ENCODE data around the gene KIF5C.

KIF5C gene

GRCh38 chr2:148909114-148909513 lies 34.1 kb downstream of the KIF5C start:
- H3K9me3 Mint-ChIP-seq: peaks cover 4% of the 10 kb centered on the region
- no peak overlapping the region for H3K27ac Mint-ChIP-seq
- no peaks in the 10 kb centered on the region for H3K4me1 Mint-ChIP-seq
- TF ChIP-seq, protein P1, sequence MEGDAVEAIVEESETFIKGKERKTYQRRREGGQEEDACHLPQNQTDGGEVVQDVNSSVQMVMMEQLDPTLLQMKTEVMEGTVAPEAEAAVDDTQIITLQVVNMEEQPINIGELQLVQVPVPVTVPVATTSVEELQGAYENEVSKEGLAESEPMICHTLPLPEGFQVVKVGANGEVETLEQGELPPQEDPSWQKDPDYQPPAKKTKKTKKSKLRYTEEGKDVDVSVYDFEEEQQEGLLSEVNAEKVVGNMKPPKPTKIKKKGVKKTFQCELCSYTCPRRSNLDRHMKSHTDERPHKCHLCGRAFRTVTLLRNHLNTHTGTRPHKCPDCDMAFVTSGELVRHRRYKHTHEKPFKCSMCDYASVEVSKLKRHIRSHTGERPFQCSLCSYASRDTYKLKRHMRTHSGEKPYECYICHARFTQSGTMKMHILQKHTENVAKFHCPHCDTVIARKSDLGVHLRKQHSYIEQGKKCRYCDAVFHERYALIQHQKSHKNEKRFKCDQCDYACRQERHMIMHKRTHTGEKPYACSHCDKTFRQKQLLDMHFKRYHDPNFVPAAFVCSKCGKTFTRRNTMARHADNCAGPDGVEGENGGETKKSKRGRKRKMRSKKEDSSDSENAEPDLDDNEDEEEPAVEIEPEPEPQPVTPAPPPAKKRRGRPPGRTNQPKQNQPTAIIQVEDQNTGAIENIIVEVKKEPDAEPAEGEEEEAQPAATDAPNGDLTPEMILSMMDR (IDR thresholded peaks at IDR 0.05; ENCODE audit: unreplicated experiment in 3 of 3): no peak
- peaks cover 10% of the 10 kb centered on the region for H3K36me3 Mint-ChIP-seq (ENCODE audit: low read depth)
- H3K4me3 Mint-ChIP-seq: no peak overlapping the region
- H3K27me3 Mint-ChIP-seq (ENCODE audit: low read depth): peaks cover 4% of the 10 kb centered on the region

GRCh38 chr2:148913061-148913460 lies 38.0 kb downstream of the KIF5C start:
- H3K4me1 Mint-ChIP-seq: no peaks in the 10 kb centered on the region
- no peaks in the 10 kb centered on the region for H3K36me3 Mint-ChIP-seq (ENCODE audit: low read depth)
- TF ChIP-seq, protein P1 (IDR thresholded peaks at IDR 0.05; ENCODE audit: unreplicated experiment in 3 of 3): no peak
- peaks cover under 1% of the 10 kb centered on the region for H3K9me3 Mint-ChIP-seq
- peaks cover 4% of the 10 kb centered on the region for H3K27me3 Mint-ChIP-seq (ENCODE audit: low read depth)
- H3K4me3 Mint-ChIP-seq: no peak overlapping the region
- H3K27ac Mint-ChIP-seq: no peak overlapping the region

- no peaks in the 10 kb centered on the region for H3K4me1 Mint-ChIP-seq
- no peak overlapping the region for H3K4me3 Mint-ChIP-seq
- TF ChIP-seq, protein P1 (IDR thresholded peaks at IDR 0.05; ENCODE audit: unreplicated experiment in 3 of 3): no peak
- no peak overlapping the region for H3K27ac Mint-ChIP-seq
- peaks cover 7% of the 10 kb centered on the region for H3K27me3 Mint-ChIP-seq (ENCODE audit: low read depth)
- H3K9me3 Mint-ChIP-seq: peaks cover 5% of the 10 kb centered on the region
- peaks cover 3% of the 10 kb centered on the region for H3K36me3 Mint-ChIP-seq (ENCODE audit: low read depth)
These were observed 38.5 kb downstream of the KIF5C start for GRCh38 chr2:148913492-148913891.

GRCh38 chr2:148914463-148914862 lies 39.4 kb downstream of the KIF5C start:
- Mint-ChIP-seq H3K4me3 (no peak overlapping the region), H3K4me1 (no peaks in the 10 kb centered on the region), H3K36me3 (ENCODE audit: low read depth) (peaks cover 5% of the 10 kb centered on the region), H3K27ac (no peak overlapping the region), H3K9me3 (peaks cover 11% of the 10 kb centered on the region), H3K27me3 (ENCODE audit: low read depth) (peaks cover 10% of the 10 kb centered on the region)
- TF ChIP-seq, protein P1 (IDR thresholded peaks at IDR 0.05; ENCODE audit: unreplicated experiment in 3 of 3): no peak

DNA sequence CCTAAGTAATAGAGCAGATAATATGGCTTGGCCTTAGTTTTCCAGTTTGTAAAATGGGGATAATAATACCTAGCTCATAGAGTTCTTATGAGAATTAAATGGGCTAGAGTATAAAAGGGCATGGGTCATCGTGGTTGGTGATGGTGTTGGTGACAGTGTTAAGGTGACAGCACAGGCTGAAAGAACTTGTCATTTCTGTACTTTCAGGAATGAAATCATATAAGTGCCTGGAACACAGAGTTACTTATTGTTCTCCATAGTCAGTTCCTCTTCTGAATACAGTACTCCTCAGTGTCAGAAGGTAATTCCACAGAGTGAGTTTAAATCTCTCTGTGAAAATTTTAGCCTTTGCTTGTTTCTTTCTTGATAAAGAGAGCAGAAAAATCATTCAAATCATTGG lies 42.4 kb downstream of the KIF5C start:
- Mint-ChIP-seq H3K4me1 (no peaks in the 10 kb centered on the region), H3K27me3 (ENCODE audit: low read depth) (peaks cover 6% of the 10 kb centered on the region), H3K4me3 (no peak overlapping the region), H3K9me3 (peaks cover 11% of the 10 kb centered on the region), H3K36me3 (ENCODE audit: low read depth) (peaks cover 5% of the 10 kb centered on the region), H3K27ac (no peak overlapping the region)
- TF ChIP-seq, protein P1 (IDR thresholded peaks at IDR 0.05; ENCODE audit: unreplicated experiment in 3 of 3): no peak

- H3K27me3 Mint-ChIP-seq (ENCODE audit: low read depth): peaks cover 6% of the 10 kb centered on the region
- H3K4me1 Mint-ChIP-seq: no peaks in the 10 kb centered on the region
- peaks cover 5% of the 10 kb centered on the region for H3K36me3 Mint-ChIP-seq (ENCODE audit: low read depth)
- H3K27ac Mint-ChIP-seq: no peak overlapping the region
- TF ChIP-seq, protein P1 (IDR thresholded peaks at IDR 0.05; ENCODE audit: unreplicated experiment in 3 of 3): no peak
- H3K4me3 Mint-ChIP-seq: no peak overlapping the region
- H3K9me3 Mint-ChIP-seq: peaks cover 11% of the 10 kb centered on the region
These were observed 43.5 kb downstream of the KIF5C start for GRCh38 chr2:148918554-148918953.

All from nephron (organoid).